ENCODE measurements around the gene CLDN11.

Gene CLDN11

DNA sequence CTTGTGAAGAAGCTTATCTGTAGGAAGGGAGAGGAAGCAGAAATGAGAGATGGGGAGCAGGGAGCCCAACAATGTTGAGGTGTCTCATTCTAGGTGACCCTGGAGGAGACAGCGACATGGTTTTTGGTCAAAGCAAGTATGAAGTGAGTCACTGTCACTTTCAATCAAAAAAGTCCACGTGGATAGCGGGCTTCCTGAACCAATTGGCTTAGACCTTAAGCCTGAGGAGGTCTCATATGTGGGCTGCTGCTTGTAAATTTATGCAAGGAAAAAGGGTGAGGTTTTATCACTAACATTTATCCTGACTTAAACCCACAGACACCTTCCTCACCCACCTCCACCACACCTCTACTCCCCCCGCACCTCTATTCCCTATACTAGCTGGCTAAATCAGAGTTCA is 22.7 kb downstream of the CLDN11 start:
- ChIA-PET CTCF (no interaction called here), POLR2A (ENCODE audit: low non-redundant PET) (no interaction called here)
- DNase-seq (ENCODE audit: low spot score): no peak
- H3K27ac ChIP-seq: no peak overlapping the region
- TF ChIP-seq, protein P1, sequence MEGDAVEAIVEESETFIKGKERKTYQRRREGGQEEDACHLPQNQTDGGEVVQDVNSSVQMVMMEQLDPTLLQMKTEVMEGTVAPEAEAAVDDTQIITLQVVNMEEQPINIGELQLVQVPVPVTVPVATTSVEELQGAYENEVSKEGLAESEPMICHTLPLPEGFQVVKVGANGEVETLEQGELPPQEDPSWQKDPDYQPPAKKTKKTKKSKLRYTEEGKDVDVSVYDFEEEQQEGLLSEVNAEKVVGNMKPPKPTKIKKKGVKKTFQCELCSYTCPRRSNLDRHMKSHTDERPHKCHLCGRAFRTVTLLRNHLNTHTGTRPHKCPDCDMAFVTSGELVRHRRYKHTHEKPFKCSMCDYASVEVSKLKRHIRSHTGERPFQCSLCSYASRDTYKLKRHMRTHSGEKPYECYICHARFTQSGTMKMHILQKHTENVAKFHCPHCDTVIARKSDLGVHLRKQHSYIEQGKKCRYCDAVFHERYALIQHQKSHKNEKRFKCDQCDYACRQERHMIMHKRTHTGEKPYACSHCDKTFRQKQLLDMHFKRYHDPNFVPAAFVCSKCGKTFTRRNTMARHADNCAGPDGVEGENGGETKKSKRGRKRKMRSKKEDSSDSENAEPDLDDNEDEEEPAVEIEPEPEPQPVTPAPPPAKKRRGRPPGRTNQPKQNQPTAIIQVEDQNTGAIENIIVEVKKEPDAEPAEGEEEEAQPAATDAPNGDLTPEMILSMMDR (conservative IDR thresholded peaks at IDR 0.05; ENCODE audit: low read depth): no peak

DNA sequence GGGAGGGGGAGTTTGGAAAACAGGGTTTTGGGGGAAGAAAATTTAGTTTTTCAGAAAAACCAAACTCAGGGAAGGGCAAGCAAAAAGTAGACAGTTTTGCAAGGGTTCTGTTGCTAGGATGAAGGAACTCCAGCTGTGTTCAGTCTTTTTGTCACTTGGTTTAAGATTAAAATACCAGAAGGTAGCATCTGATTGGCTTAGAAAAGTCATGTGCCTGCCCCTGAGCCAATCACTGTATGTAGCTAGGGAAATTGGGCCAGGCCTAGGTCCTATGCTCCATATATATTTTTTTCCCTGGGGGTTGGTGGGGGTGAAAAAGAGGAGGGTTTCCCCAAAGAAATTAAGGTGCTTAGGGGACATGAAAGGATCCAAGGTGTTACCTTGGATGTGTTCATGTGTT is 24.3 kb downstream of the CLDN11 start:
- H3K27ac ChIP-seq: no peak overlapping the region
- POLR2A ChIA-PET (ENCODE audit: low non-redundant PET): no interaction called here
- no peak for DNase-seq (ENCODE audit: low spot score)
- CTCF ChIA-PET: interaction anchor here (0.6 to 1.1 kb wide), 3 partner anchors 369 to 1848 kb away, joined by 3 to 5 read pairs (median 3); no protein-coding TSS in a partner anchor
- TF ChIP-seq, protein P1 (conservative IDR thresholded peaks at IDR 0.05; ENCODE audit: low read depth): no peak

DNA sequence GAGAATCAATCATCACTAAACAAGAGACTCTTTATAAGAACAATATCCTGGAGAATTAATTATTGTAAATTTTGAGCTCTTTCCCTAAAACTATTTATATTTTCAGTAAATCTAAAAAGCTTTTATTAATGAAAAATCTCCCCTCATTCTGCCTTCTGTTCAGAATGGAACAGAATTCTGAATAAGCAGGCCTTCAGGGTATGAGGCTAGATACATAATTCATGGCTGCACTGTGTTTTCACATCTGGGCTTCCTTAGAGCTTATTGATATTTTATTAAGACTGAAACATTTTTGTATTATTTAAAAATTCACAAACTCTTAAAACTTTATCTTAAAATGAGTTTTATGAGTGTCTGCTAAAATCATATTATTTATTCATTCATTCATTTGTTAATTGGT is 24.8 kb downstream of the CLDN11 start:
- ChIA-PET POLR2A (ENCODE audit: low non-redundant PET) (no interaction called here), CTCF (interaction anchor here (1.1 kb wide), 1 partner anchor 368 kb away, joined by 3 read pairs; no protein-coding TSS in a partner anchor)
- no peak for DNase-seq (ENCODE audit: low spot score)
- TF ChIP-seq, protein P1 (conservative IDR thresholded peaks at IDR 0.05; ENCODE audit: low read depth): no peak
- no peak overlapping the region for H3K27ac ChIP-seq

DNA sequence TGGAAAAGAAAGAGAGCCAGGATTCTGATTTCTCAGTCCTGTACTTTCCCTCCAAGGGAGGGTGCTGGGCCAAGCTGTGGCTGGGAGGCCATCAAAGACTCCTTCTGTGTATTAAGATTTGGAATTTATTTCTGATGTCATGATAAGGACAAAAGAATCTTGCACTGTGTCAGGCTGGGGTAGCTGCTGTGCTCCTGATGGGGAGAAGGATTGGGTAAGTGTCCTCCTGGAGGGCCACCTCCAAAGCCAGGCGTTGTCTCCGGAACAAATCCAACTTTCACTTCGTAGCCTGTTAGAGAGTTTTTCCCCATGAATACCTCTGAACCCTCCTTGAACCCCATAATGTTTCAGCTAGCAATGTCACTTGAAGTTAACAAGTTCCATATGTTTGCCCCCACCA is 29.9 kb downstream of the CLDN11 start:
- no peak for DNase-seq (ENCODE audit: low spot score)
- ChIA-PET CTCF (interaction anchor here (0.7 kb wide), 1 partner anchor 1400 kb away, joined by 3 read pairs; no protein-coding TSS in a partner anchor), POLR2A (ENCODE audit: low non-redundant PET) (no interaction called here)
- TF ChIP-seq, protein P1 (conservative IDR thresholded peaks at IDR 0.05; ENCODE audit: low read depth): no peak
- H3K27ac ChIP-seq: no peak overlapping the region

DNA sequence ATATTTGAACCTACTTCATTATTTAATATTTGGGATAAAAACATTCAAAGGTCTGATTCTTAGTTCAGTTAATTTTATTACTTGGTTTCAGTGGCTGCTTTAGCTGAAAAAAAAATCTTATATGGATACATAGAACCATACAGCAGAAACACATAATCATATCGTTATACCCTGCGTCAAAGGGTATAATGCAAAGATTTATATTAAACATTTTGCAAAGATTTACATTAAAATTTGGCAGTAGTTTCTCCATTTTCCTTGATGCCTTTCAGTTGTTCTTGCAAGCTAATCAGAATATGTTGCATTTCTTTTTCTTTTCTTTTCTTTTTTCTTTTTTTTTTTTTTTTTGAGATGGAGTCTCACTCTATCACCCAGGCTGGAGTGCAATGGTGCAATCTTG is 31.4 kb downstream of the CLDN11 start:
- POLR2A ChIA-PET (ENCODE audit: low non-redundant PET): no interaction called here
- CTCF ChIA-PET: interaction anchor here (0.7 kb wide), 1 partner anchor 27 kb away, joined by 8 read pairs; no protein-coding TSS in a partner anchor

DNA sequence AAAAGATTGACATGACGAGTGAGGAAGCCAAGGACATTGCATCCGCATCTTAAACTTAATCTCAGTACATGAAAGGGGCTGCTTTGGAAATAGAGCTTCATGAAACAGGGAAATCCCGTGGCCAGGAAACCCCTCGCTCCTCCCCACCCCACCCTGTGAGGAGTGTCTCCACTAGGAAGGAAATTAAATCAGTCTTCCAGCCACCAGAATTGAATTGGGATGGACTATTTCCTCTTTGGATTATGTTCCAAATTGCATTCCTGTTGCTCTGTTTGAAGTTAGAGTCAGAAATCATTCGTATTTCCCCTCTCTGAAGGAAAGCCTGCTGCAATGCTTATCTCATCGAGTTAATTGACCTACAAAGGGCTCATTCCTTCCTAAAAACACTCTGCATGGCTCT is 35.8 kb downstream of the CLDN11 start:
- no peak for DNase-seq (ENCODE audit: low spot score)
- CTCF ChIA-PET: no interaction called here

More for the DNA sequence above, 31.4 kb downstream of the CLDN11 start:
- DNase-seq (ENCODE audit: low spot score): no peak
- no peak overlapping the region for H3K27ac ChIP-seq
- TF ChIP-seq, protein P1 (conservative IDR thresholded peaks at IDR 0.05; ENCODE audit: low read depth): no peak

More for the DNA sequence above, 35.8 kb downstream of the CLDN11 start:
- POLR2A ChIA-PET (ENCODE audit: low non-redundant PET): no interaction called here
- TF ChIP-seq, protein P1 (conservative IDR thresholded peaks at IDR 0.05; ENCODE audit: low read depth): no peak
- H3K27ac ChIP-seq: no peak overlapping the region

All from RWPE1 (cell line).